ENCODE data around the gene KLHL22.
"Not testable (repeated sequence)": the region's sequence is repeated elsewhere in the genome, so short reads cannot be mapped to it uniquely, and the experiment has no call there.

KLHL22 gene

GRCh38 chr22:20472629-20473442, 22.8 kb downstream of the KLHL22 start:
- no peak for DNase-seq (ENCODE audit: low read depth)
- TF ChIP-seq CTCF (IDR thresholded peaks at IDR 0.05; ENCODE audit: control insufficient read depth, insufficient read depth, low read depth, low read length, missing control alignments): no peak

GRCh38 chr22:20471126-20471833, 24.3 kb downstream of the KLHL22 start:
- TF ChIP-seq CTCF (IDR thresholded peaks at IDR 0.05; ENCODE audit: control insufficient read depth, insufficient read depth, low read depth, low read length, missing control alignments): no peak
- H3K4me3 ChIP-seq (ENCODE audit: control insufficient read depth, low read depth, low read length): no peak overlapping the region
- DNase-seq (ENCODE audit: low read depth): no peak

More at GRCh38 chr22:20472629-20473442, 22.8 kb downstream of the KLHL22 start:
- H3K4me3 ChIP-seq (ENCODE audit: control insufficient read depth, low read depth, low read length): no peak overlapping the region

GRCh38 chr22:20470525-20470924, 25.1 kb downstream of the KLHL22 start:
- DNase-seq (ENCODE audit: low read depth); H3K4me3 ChIP-seq (ENCODE audit: control insufficient read depth, low read depth, low read length): not testable (repeated sequence)

- no peak overlapping the region for H3K4me3 ChIP-seq (ENCODE audit: control insufficient read depth, low read depth, low read length)
- no peak for TF ChIP-seq CTCF (IDR thresholded peaks at IDR 0.05; ENCODE audit: control insufficient read depth, insufficient read depth, low read depth, low read length, missing control alignments)
- no peak for DNase-seq (ENCODE audit: low read depth)
Observed at GRCh38 chr22:20469110-20469868, 26.3 kb downstream of the KLHL22 start.

- no peak overlapping the region for H3K4me3 ChIP-seq (ENCODE audit: control insufficient read depth, low read depth, low read length)
- TF ChIP-seq CTCF (IDR thresholded peaks at IDR 0.05; ENCODE audit: control insufficient read depth, insufficient read depth, low read depth, low read length, missing control alignments): no peak
- no peak for DNase-seq (ENCODE audit: low read depth)
Observed at GRCh38 chr22:20466659-20467379, 28.8 kb downstream of the KLHL22 start.

GRCh38 chr22:20465759-20466077, 29.9 kb downstream of the KLHL22 start:
- H3K4me3 ChIP-seq (ENCODE audit: control insufficient read depth, low read depth, low read length): no peak overlapping the region
- no peak for TF ChIP-seq CTCF (IDR thresholded peaks at IDR 0.05; ENCODE audit: control insufficient read depth, insufficient read depth, low read depth, low read length, missing control alignments)
- DNase-seq (ENCODE audit: low read depth): no peak
